MM.1S (cell line): ENCODE data around the gene PCMT1.

Experiments used
- CTCF ChIP-seq: fragments of 300-600 bp; sonication (generic); IDR thresholded peaks from 2 replicates; pipeline ENCODE4 v1.5.1; 2016; ENCODE audit warnings: antibody characterized with exemption, low read length, mixed read lengths
- EZH2 ChIP-seq: fragments of 300-600 bp; sonication (generic); optimal IDR thresholded peaks from 2 replicates; pipeline ENCODE3; 2017; ENCODE audit warnings: low read depth, mild to moderate bottlenecking, antibody characterized with exemption, low read length, mixed read lengths
- EZH2phosphoT487 ChIP-seq: fragments of 300-600 bp; sonication (generic); IDR thresholded peaks from 2 replicates; pipeline ENCODE4 v1.6.1; 2018; ENCODE audit warnings: antibody characterized with exemption, low read length

- TF ChIP-seq CTCF (no peak), EZH2phosphoT487 (no peak), EZH2 (no peak)
Measured at GRCh38 chr6:149769676-149770075, 20.1 kb downstream of the PCMT1 start.
